Stimulated activated CD8-positive, alpha-beta memory T cell treated with anti-CD3 and anti-CD28 coated beads, Interleukin-2, amount 100 ng/mL, for 1 hour (primary cell): ENCODE measurements around the gene PREX1.
"Not testable (repeated sequence)": the region's sequence is repeated elsewhere in the genome, so short reads cannot be mapped to it uniquely, and the experiment has no call there.

Experiments used
- DNase-seq, 2 donors: peaks; one replicate each; pipeline ENCODE4 v3.0.0-alpha.2; 2020; ENCODE audit warnings: low read depth in 2 of 2

PREX1 gene

DNA sequence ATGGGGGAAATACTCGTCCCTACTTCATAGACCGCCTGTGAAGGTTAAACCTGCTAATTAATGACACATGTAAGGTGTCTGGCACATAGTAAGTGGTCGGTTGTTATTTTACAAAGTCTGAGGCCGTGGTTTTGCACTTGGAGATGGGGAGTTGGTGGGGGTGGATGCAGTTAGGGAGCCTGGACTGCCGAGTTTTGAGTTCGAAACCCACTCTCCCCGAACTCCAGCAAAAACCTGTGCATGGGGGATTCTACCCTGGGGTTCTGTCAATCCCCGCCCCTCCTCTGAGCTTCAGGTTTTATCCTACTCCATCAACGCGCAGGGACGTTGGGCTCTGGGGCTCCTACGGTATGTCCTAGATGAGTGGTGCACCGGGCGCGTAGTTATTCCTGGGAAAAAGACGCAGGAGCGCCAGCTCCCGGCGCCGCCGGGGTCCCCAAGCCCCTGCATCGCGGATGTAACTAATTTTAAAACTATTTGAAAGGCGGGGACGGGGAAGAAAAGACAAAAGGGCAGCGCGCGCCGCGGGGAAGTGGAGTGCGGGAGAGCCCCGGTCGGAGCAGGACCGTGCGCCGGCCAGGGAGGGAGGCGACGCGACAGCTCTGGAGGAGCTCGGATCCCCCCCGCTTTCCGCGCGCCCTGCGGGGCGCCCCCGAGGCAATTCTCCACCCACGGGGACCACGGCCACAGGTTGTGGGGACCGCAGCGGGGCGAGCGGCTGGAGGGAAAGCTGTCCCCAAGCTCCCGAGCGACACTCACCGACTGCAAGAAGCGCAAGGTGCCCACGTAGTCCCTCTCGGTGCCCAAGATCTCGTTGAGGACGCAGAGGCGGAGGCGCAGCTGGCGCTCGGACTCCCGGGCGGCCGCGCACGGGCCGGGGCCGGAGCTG, 672 bp downstream of the PREX1 start:
- DNase-seq: no peak

DNA sequence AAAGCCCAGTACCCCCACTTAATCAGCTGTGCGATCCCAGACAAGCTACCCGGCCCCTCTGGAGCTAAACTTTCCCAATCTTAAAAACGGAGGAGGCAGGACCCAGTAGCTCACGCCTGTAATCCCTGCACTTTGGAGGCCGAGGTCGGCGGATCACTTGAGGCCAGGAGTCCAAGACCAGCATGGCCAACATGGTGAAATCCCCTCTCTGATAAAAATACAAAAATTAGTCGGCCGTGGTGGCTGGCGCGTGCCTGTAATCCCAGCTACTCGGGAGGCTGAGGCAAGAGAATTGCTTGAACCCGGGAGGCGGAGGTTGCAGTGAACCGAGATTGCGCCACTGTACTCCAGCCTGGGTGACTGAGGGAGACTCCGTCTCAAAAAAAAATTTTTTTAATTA, 1.3 kb downstream of the PREX1 start:
- DNase-seq: not testable (repeated sequence)

DNA sequence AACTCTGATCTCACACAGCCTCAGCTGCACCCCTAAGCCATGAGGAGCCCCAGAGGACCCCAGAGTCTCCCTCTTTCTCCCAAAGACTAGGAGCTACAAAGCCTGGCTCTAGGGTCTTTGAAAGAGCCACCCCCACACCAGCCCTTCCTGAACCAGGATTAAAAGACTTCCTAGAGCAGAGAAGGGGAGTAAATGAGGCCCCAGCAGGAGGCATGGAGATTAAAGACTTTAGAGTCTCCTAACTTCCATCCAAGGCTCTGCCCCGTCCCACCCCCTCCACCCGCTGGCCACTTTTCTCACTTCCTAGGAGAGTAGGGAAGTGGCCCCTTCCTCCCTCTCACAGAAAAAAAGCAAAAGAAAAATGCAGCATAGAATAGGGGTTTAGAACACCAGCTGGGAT, 1.7 kb downstream of the PREX1 start:
- DNase-seq: no peak

DNA sequence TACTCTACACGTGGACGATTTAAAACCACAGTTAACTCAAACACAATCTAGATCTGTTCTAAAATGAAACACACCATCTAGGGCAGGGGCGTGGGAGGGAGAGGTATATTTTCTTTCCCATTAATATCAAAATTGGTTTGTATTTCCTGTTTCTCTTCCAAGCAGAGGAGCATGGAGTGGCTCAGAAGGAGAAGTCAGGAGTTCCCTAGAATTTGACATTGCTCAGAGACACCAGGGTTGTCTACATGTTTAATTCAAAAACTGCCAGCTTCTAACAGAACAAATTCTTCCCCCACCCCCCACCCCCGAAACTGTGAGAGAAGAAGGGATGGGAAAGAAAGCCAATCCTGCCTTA, 2.3 kb downstream of the PREX1 start:
- DNase-seq: no peak

DNA sequence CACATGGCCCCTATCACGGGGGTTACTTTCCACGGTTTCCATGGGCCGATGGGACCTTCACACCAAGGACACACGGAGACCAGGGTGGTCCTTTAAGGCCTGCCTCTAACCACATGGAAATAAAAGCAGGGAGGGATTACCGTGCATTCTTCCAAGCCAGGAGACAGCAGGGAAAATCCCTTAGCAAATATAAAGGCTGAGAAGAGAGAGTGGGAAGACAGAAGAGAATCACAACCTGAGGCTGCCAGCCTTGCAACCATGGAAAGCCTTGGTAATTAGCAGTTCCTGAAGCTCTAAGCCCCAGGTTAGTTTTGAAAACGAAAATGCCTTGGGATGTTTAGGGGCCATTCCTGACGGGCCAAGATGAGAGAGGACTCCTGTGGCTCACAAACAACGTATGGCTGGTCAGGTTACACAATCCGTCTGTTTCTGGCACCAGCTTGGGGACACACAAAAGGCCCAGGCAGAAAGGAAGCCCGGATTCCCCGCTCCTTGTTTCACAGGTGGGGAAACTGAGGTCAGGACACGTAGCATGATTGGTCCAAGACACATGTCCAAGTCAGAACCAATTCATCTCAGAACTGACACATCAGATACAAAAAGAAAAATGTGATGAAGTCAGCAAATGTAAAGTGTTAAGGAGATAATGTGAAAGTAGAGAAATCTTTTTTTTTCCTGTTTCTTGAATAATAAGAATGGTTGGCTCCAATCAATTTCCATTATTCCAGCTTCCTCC, 2.8 kb downstream of the PREX1 start:
- DNase-seq: no peak

DNA sequence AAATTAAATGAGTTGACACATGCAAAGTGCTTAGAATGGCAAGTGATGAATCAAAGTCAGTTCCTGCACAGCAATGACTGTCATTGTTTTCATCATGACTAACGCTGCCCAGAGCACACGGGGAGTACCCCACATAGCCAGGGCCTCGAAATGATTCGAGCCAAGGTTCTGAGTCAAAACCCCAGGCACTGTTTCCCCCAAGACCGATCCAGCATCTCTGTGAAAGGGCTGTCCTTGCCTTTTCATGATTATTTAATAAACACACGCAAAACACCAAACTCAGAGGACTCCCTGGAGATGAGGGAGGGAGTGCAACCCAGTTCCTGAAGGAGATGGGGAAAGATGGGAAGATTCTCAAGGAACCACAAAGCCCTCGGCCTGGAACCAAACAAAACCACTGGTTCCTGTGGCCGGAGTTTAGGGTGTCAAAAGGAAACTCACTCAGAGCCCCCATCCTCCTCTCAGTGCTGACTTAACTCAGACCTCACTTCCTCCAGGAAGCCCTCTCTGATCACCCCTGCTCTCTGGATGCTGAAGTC, 3.8 kb downstream of the PREX1 start:
- DNase-seq: peak in 1 of 2 donors; percentile 41

DNA sequence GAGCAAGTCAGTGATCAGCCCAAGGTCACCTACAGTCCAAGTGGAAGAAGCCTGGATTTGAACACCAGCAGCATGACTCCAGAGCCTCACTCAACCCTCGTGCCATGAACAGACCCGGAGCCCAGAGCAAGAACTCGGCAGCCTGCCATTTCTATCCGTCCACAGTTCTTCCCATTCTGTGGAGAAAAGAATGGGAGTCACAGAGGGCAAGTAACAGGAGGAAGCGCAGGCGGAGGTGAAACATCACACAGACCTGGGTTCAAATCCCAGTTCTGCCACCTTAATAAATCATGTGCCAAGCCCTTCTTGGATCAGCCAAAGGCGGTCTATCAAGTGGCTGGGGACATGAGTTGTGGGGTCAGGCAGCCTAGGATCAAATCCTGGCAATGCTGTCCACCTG, 4.3 kb downstream of the PREX1 start:
- no peak for DNase-seq

DNA sequence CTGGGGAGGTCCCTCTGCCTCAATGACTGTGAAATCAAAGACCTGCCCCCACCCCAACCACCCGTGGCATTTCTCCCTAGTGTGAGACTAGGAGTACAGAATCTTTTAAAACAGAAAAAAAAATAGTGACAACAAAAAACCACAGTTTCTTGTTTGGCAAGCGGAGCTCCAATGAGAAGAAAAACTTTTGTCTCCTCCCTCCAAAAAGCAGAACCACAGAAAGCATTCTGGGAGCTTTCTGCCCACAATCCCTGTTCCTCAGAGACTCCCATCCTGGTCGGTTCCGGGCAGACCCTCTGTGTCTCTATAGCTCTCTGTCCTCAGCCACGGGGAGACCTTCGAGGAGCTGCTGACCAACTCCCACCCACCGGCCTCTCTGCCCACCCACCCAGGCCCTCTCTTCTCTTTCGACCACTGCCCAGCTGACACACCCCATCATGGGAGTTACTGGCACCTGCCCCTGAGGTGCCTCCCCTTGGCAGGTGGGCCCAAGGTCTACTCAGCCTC, 4.9 kb downstream of the PREX1 start:
- no peak for DNase-seq

DNA sequence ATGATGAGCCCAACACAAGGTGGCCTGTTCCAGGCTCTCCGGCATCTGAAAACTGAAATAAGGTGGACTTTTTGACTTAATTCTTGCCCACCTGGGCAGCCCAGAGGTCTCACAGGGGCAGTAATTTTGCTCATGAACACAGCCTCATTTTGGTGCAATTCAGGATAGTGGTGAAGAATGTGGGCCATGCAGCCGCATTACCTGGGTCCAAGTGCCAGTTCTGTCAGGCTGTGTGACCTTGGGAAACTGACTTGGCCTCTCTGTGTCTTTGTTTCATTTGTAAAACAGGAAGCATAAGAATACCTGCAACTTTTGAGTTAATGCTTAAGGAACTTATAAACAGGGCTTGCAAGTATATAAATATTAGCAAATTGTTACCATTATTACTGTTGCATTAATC, 5.6 kb downstream of the PREX1 start:
- no peak for DNase-seq

DNA sequence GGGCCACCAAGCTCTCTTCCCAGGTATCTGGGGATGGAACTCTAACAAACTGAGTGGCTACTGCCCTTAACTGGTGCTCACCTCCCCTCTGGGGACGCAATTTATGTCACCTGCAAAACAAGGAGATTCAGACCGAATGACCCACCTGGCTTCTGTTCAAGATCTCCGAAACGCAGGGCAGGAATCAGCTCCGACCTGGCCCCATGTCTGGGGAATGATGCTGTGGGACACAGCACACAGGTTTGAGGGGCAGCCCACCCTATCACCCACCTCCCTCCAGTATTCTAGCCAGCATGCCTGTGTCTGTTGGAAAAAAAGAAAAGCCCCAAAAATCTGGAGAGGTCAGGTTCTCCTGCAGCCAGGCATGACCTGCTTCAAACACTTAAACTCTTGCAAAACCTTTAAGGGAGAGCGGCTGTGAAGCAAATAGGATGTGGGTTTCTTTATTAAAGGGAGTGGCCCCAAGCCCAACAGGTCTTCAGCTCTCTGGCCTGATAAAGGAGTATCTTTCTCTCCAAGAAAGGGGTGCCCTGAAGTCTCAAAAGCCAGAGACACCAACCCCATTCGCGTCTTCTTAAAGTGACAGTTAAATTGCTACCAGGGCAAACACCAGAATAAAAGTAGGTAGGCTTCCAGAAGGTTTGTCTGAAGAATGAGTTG, 6.4 kb downstream of the PREX1 start:
- no peak for DNase-seq

DNA sequence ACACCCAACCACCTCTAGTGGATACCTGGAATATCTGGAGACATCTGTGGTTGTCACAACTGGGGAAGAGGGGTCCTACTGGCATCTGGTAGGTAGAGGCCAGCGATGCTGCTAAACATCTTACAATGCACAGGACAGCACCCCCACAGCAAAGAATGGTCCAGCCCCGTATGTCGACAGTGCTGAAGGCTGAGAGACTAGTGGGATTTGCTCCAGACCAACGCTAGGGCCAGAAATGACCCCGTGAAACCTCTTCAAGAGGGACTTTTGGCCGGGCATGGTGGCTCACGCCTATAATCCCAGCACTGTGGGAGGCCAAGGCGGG, 7.2 kb downstream of the PREX1 start:
- DNase-seq: no peak

DNA sequence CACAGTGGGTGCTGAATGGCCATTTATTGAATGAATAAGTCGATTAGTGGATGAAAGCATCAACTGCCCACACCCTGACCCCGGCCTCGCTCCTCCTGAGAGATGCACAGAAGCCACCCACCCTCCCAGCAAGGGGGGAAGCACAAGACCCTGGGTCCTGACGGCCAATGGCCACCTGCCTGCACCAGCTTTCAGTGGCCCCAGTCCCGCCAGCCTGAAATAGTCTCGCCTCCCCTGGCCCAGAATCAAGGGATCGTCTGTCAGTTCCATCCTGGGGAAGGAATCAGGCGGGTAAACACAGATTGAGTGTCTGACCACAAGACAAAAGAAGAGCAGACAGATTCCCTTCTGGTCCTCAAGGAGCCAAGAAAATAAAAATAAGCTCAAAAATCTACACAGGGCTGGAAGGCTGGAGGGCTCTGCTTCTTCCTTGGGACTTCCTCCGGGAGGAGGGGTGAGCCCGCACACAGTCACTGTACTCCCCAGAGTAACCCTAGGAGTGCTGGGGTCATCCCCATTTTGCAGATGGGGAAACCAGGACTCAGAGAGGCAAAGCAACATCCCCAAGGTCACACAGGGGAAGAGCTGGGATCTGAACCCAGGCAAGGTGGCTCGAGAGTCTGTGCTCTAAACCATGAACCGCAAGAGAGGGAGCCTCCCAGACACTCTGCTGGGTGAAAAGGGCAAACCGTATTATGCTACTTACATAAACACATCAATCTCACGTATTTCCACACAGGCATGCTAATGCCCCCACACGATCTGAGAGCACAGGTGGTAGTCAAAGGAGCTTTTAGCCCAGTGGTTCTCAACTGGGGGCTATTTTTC, 7.8 kb downstream of the PREX1 start:
- no peak for DNase-seq

DNA sequence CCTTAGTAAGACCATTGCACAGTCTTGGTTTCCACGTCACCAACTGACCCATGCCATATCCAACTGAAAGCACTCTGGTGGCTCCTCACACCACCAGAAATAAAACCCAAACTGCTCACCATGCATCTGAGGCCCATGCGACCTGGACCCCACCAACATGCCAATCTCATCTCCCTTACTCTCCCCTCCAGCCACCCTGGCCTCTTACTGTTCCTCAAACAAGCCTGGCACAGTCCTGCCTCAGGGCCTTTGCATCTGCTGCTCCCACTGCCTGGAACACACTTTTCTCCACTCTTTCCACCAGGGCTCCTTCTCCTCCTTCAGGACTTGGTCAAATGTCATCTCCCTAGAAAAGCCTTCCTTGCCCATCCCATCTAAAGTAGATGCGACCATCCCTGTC, 8.7 kb downstream of the PREX1 start:
- DNase-seq: no peak

DNA sequence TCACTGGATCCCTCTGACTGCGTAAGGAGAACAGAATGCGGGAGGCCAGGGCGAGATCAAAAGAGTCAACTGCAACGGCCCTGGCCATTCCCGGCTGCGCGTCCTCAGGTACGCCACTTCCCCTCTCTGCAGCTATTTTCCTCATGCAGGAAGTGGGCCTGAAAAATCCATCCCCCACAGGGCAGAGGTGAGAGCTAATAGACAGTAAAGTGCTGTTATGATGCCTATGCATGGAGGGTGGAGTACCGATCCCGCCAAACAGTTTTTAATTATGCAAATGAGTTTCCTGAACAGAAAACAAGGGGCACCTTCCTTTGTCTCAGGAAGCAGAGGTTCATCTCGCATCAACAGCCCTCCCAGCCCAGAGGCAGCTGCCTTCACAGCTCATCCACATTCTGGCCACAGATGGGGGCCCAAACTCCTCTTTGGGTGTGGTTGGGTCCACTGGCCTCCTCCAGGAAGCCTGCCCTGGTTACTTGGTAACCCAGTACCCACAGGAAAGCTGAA, 9.3 kb downstream of the PREX1 start:
- DNase-seq: no peak

DNA sequence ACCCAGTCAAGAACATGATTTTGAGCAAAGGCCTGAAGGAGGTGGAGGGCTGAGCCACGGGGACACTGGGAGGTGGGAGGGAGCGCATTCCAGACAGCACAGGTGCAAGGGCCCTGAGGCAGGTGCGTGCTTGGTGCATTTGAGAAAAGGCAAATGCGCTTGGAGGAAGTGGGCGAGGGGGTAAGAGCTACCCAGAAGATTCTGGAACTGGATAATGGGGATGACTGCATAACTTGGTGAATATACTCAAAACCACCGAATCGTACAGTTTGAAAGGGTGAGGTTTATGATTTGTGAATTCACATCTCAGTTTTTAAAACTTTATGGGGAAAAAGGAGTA, 9.8 kb downstream of the PREX1 start:
- DNase-seq: no peak

DNA sequence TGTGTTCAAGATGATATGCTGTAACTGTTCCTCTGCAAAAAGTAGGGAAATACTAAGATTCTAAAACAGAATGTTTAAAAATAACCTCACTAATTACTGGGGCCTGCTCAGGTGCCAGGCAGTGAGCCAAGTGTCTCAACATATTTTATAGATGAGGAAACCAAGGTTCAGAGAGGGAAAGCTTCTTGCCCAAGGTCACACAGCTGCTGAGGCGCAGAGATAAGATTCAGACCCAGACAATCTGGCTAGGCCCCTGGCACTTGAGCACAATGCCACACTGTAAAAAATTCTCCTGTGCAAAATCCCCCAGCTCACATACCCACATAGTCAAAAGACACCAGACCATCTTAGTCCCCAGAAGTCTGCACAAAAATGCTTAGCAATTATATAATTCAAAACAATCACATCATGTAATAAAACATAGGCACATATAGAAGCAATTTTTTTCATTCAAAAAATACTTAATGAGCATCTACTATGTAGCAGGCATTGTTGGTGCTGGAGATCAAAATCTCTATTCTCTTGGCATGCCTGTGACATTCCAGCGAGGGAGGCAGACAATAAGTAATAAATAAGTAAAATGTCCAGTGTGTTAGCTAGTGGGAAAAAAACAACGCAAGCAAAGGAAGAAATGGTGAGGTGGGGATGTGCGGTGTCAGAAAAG, 10.3 kb downstream of the PREX1 start:
- no peak for DNase-seq

DNA sequence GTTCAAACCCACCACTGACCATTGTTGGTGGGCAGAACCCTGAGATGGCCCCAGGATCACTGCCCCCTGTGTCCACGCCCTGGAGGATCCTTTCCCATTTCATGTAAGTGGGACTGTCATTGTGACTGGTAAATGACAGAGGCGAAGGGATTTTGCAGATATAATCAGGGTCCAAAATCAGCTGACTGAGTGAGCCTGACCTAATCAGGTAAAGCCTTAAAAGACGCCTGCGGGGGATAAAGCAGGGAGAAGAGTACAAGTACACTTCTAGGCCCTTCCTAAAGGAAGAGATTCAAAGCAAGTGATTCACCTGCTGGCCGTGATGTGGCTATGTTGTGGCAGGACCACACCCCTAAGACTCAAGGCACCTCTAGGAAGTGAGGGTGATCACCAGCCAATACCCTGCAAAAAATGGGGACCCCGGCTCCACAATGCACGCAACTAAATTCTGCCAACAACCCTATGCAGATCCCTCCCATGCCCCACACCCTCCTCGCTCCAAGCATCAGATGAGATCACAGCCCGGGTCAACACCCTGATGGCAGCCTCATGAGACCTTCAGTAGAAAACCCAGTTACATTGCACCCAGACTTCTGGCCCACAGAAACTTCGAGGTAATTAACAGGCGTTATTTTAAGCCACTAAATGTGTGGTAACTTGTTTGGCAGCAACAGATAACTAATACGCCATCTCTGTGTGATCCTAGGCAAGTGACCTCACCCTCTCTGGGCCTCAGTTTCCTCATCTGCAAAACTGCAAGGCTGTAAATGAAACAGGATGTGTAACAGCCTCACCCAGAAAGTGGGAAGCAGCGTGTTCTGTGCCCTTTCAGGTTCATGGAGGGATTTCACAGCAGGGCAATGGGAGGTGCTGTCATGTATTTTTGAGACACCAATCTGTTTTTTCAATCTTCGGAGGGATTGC, 11.3 kb downstream of the PREX1 start:
- DNase-seq: no peak

DNA sequence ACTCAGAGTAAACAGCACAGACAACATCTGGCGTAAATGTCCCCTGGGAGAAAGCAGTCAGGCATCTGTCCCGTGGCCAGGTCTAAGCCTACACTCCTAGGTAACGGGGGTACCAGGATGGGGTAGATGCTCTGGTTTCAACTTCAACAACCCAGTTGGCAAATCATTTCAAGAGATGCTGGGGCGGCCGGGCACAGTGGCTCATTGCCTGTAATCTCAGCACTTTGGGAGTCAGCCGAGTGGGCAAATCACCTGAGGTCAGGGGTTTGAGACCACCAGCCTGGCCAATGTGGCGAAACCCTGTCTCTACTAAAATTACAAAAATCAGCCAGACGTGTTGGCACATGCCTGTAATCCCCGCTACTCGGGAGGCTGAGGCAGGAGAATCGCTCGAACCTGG, 12.3 kb downstream of the PREX1 start:
- no peak for DNase-seq

DNA sequence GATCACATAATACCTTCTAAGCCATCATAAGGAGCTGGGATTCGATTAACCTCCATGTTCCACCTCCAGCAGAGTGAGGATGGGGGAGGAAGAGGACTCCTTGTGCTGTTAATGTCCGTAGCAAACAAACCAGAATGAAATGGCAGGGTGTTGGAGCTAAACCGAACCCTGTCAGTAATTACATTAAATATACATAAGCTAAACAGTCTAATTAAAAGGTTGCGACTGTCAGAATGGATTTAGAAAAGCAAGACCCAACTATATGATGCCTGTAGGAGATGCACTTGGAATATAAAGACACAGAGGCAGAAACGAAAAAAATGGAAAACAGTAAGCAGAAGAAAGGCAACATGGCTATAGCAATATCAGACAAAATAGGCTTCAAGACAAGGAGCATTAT, 13.2 kb downstream of the PREX1 start:
- no peak for DNase-seq
